ENCODE results near the gene PRKAR2B.

- TF ChIP-seq CTCF (IDR thresholded peaks at IDR 0.05) = no peak
- no peak for TF ChIP-seq EP300 (IDR thresholded peaks at IDR 0.05)
- TF ChIP-seq POLR2A (IDR thresholded peaks at IDR 0.05) = no peak
These were observed 32.5 kb downstream of the PRKAR2B start for GRCh38 chr7:107076781-107077698.
